HEK293T (cell line): ENCODE measurements around the gene MPDU1.
"Not testable (repeated sequence)": the region's sequence is repeated elsewhere in the genome, so short reads cannot be mapped to it uniquely, and the experiment has no call there.

Experiments
- BHLHE40 ChIP-seq: fragments of 450-650 bp; IDR thresholded peaks from 2 replicates; pipeline ENCODE4 v1.6.1; 2016; ENCODE audit warnings: mild to moderate bottlenecking, moderate library complexity, borderline replicate concordance
- CTBP1 ChIP-seq: fragments of 450-650 bp; IDR thresholded peaks from 2 replicates; pipeline ENCODE4 v1.6.1; 2016; ENCODE audit warnings: borderline replicate concordance
- FOXM1 ChIP-seq: fragments of 450-650 bp; IDR thresholded peaks from 2 replicates; pipeline ENCODE4 v1.6.1; 2017; ENCODE audit warnings: mild to moderate bottlenecking, borderline replicate concordance
- HDGF ChIP-seq: fragments of 450-650 bp; IDR thresholded peaks from 2 replicates; pipeline ENCODE4 v1.6.1; 2017; ENCODE audit warnings: antibody characterized with exemption, borderline replicate concordance
- NFRKB ChIP-seq: fragments of 450-650 bp; IDR thresholded peaks from 2 replicates; pipeline ENCODE4 v1.6.1; 2016; ENCODE audit warnings: mild to moderate bottlenecking, moderate library complexity
- PKNOX1 ChIP-seq: fragments of 450-650 bp; IDR thresholded peaks from 2 replicates; pipeline ENCODE4 v1.6.1; 2016
- SP1 ChIP-seq: fragments of 450-650 bp; IDR thresholded peaks from 2 replicates; pipeline ENCODE4 v1.6.1; 2017

GRCh38 chr17:7597561-7597960, 13.9 kb downstream of the MPDU1 start:
- not testable (repeated sequence) for TF ChIP-seq NFRKB, BHLHE40, SP1, CTBP1, HDGF, PKNOX1, FOXM1
